ENCODE measurements around the gene FOXP1.

The FOXP1 gene

GRCh38 chr3:71156062-71156665, 427.4 kb downstream of the FOXP1 start:
- Histone ChIP-seq H3K4me2 (ENCODE audit: low read length) (peak overlapping the region; percentile 24), H4K20me1 (ENCODE audit: insufficient read depth, low read length) (no peaks in the 10 kb centered on the region), H3K4me3 (ENCODE audit: low read length) (no peak overlapping the region), H3K4me1 (ENCODE audit: low read length) (peaks cover 61% of the 10 kb centered on the region), H2AFZ (ENCODE audit: low read depth, low read length) (no peak overlapping the region), H3K27me3 (ENCODE audit: low read depth, low read length) (no peaks in the 10 kb centered on the region), H3K36me3 (replicated peaks; ENCODE audit: low read depth, low read length) (peaks cover 7% of the 10 kb centered on the region), H3K27ac (ENCODE audit: low read length) (no peak overlapping the region), H3K9me3 (ENCODE audit: insufficient read depth, low read length) (no peaks in the 10 kb centered on the region), H3K79me2 (ENCODE audit: low read length) (0 out of 2 replicates have a peak, but pooled peaks cover 7% of the 10 kb centered on the region), H3K9ac (ENCODE audit: low read length) (no peak overlapping the region)
- TF ChIP-seq EZH2phosphoT487 (IDR thresholded peaks at IDR 0.05; ENCODE audit: low read depth) (no peak), CTCF (IDR thresholded peaks at IDR 0.05; ENCODE audit: low read depth, low read length) (no peak)

DNA sequence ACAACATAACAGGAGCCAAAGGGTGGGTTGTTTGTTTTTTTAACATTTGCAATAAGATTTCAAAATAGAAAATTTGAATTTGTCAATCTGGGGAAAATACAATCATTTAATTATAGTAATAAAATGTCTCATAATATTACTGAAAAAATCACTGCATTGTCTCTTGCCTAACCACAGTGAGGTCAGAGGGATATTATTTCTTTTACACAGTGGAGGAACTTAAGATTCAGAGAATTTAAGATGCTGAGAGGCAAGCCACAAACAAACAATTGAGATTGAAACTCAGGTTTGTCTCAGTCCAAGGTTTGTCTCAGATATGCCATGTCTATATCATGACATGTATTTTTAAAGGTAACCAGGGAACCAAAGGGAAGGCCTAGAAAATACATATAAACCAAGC, 428.7 kb downstream of the FOXP1 start:
- TF ChIP-seq CTCF (IDR thresholded peaks at IDR 0.05; ENCODE audit: low read depth, low read length) (no peak), EZH2phosphoT487 (IDR thresholded peaks at IDR 0.05; ENCODE audit: low read depth) (no peak)
- H3K4me3 ChIP-seq (ENCODE audit: low read length): no peak overlapping the region
- 0 out of 2 replicates have a peak, but pooled peaks cover 7% of the 10 kb centered on the region for H3K79me2 ChIP-seq (ENCODE audit: low read length)
- H2AFZ ChIP-seq (ENCODE audit: low read depth, low read length): no peak overlapping the region
- H3K27me3 ChIP-seq (ENCODE audit: low read depth, low read length): no peaks in the 10 kb centered on the region
- H3K9ac ChIP-seq (ENCODE audit: low read length): no peak overlapping the region
- H3K4me2 ChIP-seq (ENCODE audit: low read length): no peak overlapping the region
- peaks cover 70% of the 10 kb centered on the region for H3K4me1 ChIP-seq (ENCODE audit: low read length)
- peaks cover 2% of the 10 kb centered on the region for H3K36me3 ChIP-seq (replicated peaks; ENCODE audit: low read depth, low read length)
- no peaks in the 10 kb centered on the region for H3K9me3 ChIP-seq (ENCODE audit: insufficient read depth, low read length)
- no peaks in the 10 kb centered on the region for H4K20me1 ChIP-seq (ENCODE audit: insufficient read depth, low read length)
- no peak overlapping the region for H3K27ac ChIP-seq (ENCODE audit: low read length)

DNA sequence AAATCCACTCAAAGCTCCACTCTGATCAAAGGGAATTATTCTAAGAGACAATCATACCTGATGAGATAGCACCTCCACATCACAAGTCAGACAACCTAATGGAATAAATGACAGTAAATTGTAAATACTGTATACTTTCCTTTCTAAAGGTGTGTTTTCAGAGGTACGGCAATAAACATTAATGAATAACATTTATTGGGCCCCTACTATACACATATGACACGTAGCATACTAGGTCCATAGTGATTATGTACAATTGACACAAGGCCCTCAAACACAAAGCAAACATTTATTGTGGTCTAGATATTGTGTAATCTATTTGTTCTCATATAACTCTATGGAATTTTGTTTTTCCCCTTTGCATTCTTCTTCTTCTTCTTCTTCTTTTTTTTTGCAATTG, 429.8 kb downstream of the FOXP1 start:
- Histone ChIP-seq H3K27me3 (ENCODE audit: low read depth, low read length) (no peaks in the 10 kb centered on the region), H3K4me2 (ENCODE audit: low read length) (no peak overlapping the region), H3K9ac (ENCODE audit: low read length) (no peak overlapping the region), H3K79me2 (ENCODE audit: low read length) (peaks cover 10% of the 10 kb centered on the region; the same call in 1 of the 2 replicates), H4K20me1 (ENCODE audit: insufficient read depth, low read length) (no peaks in the 10 kb centered on the region), H2AFZ (ENCODE audit: low read depth, low read length) (no peak overlapping the region), H3K4me3 (ENCODE audit: low read length) (no peak overlapping the region), H3K9me3 (ENCODE audit: insufficient read depth, low read length) (no peaks in the 10 kb centered on the region), H3K4me1 (ENCODE audit: low read length) (peaks cover 75% of the 10 kb centered on the region), H3K27ac (ENCODE audit: low read length) (no peak overlapping the region), H3K36me3 (replicated peaks; ENCODE audit: low read depth, low read length) (no peaks in the 10 kb centered on the region)
- no peak for TF ChIP-seq EZH2phosphoT487 (IDR thresholded peaks at IDR 0.05; ENCODE audit: low read depth)
- no peak for TF ChIP-seq CTCF (IDR thresholded peaks at IDR 0.05; ENCODE audit: low read depth, low read length)

DNA sequence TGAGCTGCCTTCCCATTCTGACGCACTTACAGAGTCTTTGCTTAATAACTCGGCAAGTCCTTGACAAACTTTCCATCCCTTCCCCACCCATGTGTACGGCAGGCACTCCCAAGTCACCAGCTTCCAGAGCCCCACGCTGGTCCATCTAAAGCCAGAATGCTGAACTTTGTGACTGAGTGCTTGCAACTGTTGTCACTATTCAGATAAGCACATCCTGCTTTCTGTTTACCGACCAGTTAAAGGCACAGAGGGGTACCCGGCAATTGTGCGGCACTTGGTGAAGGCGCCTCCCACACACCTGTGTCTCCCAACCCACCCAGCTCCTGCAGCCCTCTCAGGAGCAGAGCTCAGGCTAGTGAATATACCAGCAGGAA, 430.6 kb downstream of the FOXP1 start:
- Histone ChIP-seq H4K20me1 (ENCODE audit: insufficient read depth, low read length) (no peaks in the 10 kb centered on the region), H3K79me2 (ENCODE audit: low read length) (peaks cover 10% of the 10 kb centered on the region; the same call in 1 of the 2 replicates), H3K4me2 (ENCODE audit: low read length) (peak overlapping the region; percentile 80), H3K27ac (ENCODE audit: low read length) (no peak overlapping the region), H3K4me1 (ENCODE audit: low read length) (peaks cover 75% of the 10 kb centered on the region), H3K27me3 (ENCODE audit: low read depth, low read length) (no peaks in the 10 kb centered on the region), H3K9me3 (ENCODE audit: insufficient read depth, low read length) (no peaks in the 10 kb centered on the region), H3K36me3 (replicated peaks; ENCODE audit: low read depth, low read length) (no peaks in the 10 kb centered on the region), H3K9ac (ENCODE audit: low read length) (no peak overlapping the region; the same call in 1 of the 2 replicates), H3K4me3 (ENCODE audit: low read length) (no peak overlapping the region), H2AFZ (ENCODE audit: low read depth, low read length) (no peak overlapping the region)
- TF ChIP-seq EZH2phosphoT487 (IDR thresholded peaks at IDR 0.05; ENCODE audit: low read depth) (no peak), CTCF (IDR thresholded peaks at IDR 0.05; ENCODE audit: low read depth, low read length) (no peak)

All from OCI-LY3 (cell line).